OCI-LY3 (cell line): ENCODE measurements around the gene SRM.
"Not testable (repeated sequence)": the region's sequence is repeated elsewhere in the genome, so short reads cannot be mapped to it uniquely, and the experiment has no call there.

Experiments
- H2AFZ ChIP-seq: fragments of 200-600, 300-600 bp; shearing (Covaris generic); 2 replicates; pipeline ENCODE4 v1.6.0; 2014; ENCODE audit warnings: antibody characterized with exemption, low read depth, low read length
- H3K27ac ChIP-seq: fragments of 200-600, 300-600 bp; sonication (generic); 2 replicates; pipeline ENCODE4 v1.5.1; 2014; ENCODE audit warnings: mild to moderate bottlenecking, low read length, moderate library complexity, mixed read lengths
- H3K27me3 ChIP-seq: fragments of 200-600, 300-600 bp; sonication (generic); 2 replicates; pipeline ENCODE4 v1.6.1; 2014; ENCODE audit warnings: low read depth, low read length, mixed read lengths
- H3K36me3 ChIP-seq: fragments of 200-600, 300-600 bp; sonication (generic); replicated peaks from 2 replicates; pipeline ENCODE3; 2014; ENCODE audit warnings: low read depth, low read length, mixed read lengths
- H3K4me1 ChIP-seq: fragments of 300-600, 200-600 bp; sonication (generic); 2 replicates; pipeline ENCODE4 v1.6.1; 2014; ENCODE audit warnings: low read length, mixed read lengths
- H3K4me2 ChIP-seq: fragments of 200-600, 300-600 bp; sonication (generic); 2 replicates; pipeline ENCODE4 v1.6.1; 2014; ENCODE audit warnings: low read length, mixed read lengths
- H3K4me3 ChIP-seq: fragments of 300-600, 200-600 bp; sonication (generic); 2 replicates; pipeline ENCODE4 v1.5.1; 2014; ENCODE audit warnings: antibody characterized with exemption, mild to moderate bottlenecking, low read length, moderate library complexity
- H3K79me2 ChIP-seq: fragments of 300-600, 200-600 bp; shearing (Covaris generic); 2 replicates; pipeline ENCODE4 v1.6.1; 2014; ENCODE audit warnings: mild to moderate bottlenecking, low read length, mixed read lengths
- H3K9ac ChIP-seq: fragments of 300-600, 200-600 bp; shearing (Covaris generic); 2 replicates; pipeline ENCODE4 v1.6.0; 2014; ENCODE audit warnings: mild to moderate bottlenecking, low read length, moderate library complexity
- H3K9me3 ChIP-seq: fragments of 200-600, 300-600 bp; shearing (Covaris generic); 2 replicates; pipeline ENCODE4 v1.6.1; 2014; ENCODE audit warnings: low read length, mixed read lengths; ENCODE audit not compliant: insufficient read depth
- H4K20me1 ChIP-seq: fragments of 200-600, 300-600 bp; sonication (generic); 2 replicates; pipeline ENCODE4 v1.6.1; 2016; ENCODE audit warnings: low read length, mixed read lengths; ENCODE audit not compliant: insufficient read depth
- EZH2phosphoT487 ChIP-seq: fragments of 200-600 bp; shearing (Covaris generic); IDR thresholded peaks from 2 replicates; pipeline ENCODE4 v1.6.1; 2018; ENCODE audit warnings: antibody characterized with exemption, mixed run types, low read depth
- TF ChIP-seq, protein P1 (sequence below): fragments of 200-600, 300-600 bp; sonication (generic); IDR thresholded peaks from 2 replicates; pipeline ENCODE4 v1.5.1; 2014; ENCODE audit warnings: antibody characterized with exemption, low read length, low read depth

Gene SRM

GRCh38 chr1:11042995-11043874 lies 16.6 kb downstream of the SRM start:
- no peak for TF ChIP-seq EZH2phosphoT487
- TF ChIP-seq, protein P1, sequence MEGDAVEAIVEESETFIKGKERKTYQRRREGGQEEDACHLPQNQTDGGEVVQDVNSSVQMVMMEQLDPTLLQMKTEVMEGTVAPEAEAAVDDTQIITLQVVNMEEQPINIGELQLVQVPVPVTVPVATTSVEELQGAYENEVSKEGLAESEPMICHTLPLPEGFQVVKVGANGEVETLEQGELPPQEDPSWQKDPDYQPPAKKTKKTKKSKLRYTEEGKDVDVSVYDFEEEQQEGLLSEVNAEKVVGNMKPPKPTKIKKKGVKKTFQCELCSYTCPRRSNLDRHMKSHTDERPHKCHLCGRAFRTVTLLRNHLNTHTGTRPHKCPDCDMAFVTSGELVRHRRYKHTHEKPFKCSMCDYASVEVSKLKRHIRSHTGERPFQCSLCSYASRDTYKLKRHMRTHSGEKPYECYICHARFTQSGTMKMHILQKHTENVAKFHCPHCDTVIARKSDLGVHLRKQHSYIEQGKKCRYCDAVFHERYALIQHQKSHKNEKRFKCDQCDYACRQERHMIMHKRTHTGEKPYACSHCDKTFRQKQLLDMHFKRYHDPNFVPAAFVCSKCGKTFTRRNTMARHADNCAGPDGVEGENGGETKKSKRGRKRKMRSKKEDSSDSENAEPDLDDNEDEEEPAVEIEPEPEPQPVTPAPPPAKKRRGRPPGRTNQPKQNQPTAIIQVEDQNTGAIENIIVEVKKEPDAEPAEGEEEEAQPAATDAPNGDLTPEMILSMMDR: no peak
- H2AFZ ChIP-seq: no peak overlapping the region
- H3K36me3 ChIP-seq: no peaks in the 10 kb centered on the region
- no peak overlapping the region for H3K4me3 ChIP-seq
- no peak overlapping the region for H3K9ac ChIP-seq
- no peaks in the 10 kb centered on the region for H4K20me1 ChIP-seq
- H3K4me2 ChIP-seq: no peak overlapping the region
- no peak overlapping the region for H3K27ac ChIP-seq
- H3K79me2 ChIP-seq: no peaks in the 10 kb centered on the region
- no peaks in the 10 kb centered on the region for H3K27me3 ChIP-seq
- no peaks in the 10 kb centered on the region for H3K4me1 ChIP-seq
- H3K9me3 ChIP-seq: no peaks in the 10 kb centered on the region

DNA sequence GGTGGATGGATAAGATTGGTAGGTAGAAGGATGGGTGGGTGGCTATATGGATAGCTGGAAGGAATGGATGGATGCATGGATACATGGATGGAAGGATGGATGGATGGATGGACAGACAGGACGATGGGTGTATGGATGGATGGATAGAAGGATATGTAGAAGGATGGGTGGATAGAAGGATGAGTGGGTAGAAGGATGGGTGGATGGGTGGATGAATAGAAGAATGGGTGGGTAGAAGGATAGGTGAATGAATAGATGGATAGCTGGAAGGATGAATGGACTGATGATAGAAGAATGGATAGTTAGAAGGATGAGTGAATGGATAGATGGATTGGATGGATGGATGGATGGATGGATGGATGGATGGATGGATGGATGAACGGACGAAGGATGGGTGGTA lies 17.8 kb downstream of the SRM start:
- Histone ChIP-seq H3K4me3 (no peak overlapping the region), H3K9ac (no peak overlapping the region), H3K27ac (no peak overlapping the region), H3K4me1 (peaks cover 4% of the 10 kb centered on the region; the same call in 1 of the 2 replicates), H4K20me1 (no peaks in the 10 kb centered on the region), H3K79me2 (no peaks in the 10 kb centered on the region), H3K4me2 (no peak overlapping the region), H3K27me3 (no peaks in the 10 kb centered on the region), H2AFZ (no peak overlapping the region), H3K36me3 (no peaks in the 10 kb centered on the region), H3K9me3 (no peaks in the 10 kb centered on the region)
- TF ChIP-seq, protein P1: no peak
- no peak for TF ChIP-seq EZH2phosphoT487

DNA sequence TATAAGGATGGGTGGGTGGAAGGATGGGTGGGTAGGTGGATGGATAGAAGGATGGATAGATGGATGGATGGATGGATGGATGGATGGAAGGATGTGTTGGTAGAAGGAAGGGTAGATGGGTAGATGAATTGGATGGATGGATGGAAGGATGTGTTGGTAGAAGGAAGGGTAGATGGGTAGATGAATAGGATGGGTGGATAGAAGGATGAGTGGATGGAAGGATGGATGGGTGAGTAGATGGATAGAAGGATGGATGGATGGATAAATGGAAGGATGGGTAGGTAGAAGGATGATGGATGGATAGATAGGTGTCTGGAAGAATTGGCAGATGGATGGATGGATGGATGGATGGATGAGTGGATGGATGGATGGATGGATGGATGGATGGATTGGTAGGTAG lies 18.8 kb downstream of the SRM start:
- Histone ChIP-seq H3K4me1 (peaks cover 4% of the 10 kb centered on the region; the same call in 1 of the 2 replicates), H3K4me3 (no peak overlapping the region), H3K4me2 (no peak overlapping the region), H3K27ac (no peak overlapping the region), H3K27me3 (no peaks in the 10 kb centered on the region), H3K79me2 (no peaks in the 10 kb centered on the region), H4K20me1 (no peaks in the 10 kb centered on the region), H3K9me3 (no peaks in the 10 kb centered on the region), H2AFZ (no peak overlapping the region), H3K9ac (no peak overlapping the region), H3K36me3 (no peaks in the 10 kb centered on the region)
- TF ChIP-seq, protein P1: no peak
- TF ChIP-seq EZH2phosphoT487: no peak

GRCh38 chr1:11040105-11040429 lies 19.8 kb downstream of the SRM start:
- H3K36me3 ChIP-seq, H3K79me2 ChIP-seq, H3K4me2 ChIP-seq, H3K4me3 ChIP-seq, H3K9ac ChIP-seq, H3K27me3 ChIP-seq, H2AFZ ChIP-seq, H3K27ac ChIP-seq, H3K9me3 ChIP-seq, H4K20me1 ChIP-seq, H3K4me1 ChIP-seq: not testable (repeated sequence)
